ENCODE results near the gene NANOS1. TPM values are rescaled to one million over a fixed set of nuclear protein-coding genes. Genes with fewer than 3 reads are reported as not detected.

NANOS1 gene
- total and polyA plus RNA-seq, 2 experiments from 2014 or later: 1.6 to 2.9 TPM

DNA sequence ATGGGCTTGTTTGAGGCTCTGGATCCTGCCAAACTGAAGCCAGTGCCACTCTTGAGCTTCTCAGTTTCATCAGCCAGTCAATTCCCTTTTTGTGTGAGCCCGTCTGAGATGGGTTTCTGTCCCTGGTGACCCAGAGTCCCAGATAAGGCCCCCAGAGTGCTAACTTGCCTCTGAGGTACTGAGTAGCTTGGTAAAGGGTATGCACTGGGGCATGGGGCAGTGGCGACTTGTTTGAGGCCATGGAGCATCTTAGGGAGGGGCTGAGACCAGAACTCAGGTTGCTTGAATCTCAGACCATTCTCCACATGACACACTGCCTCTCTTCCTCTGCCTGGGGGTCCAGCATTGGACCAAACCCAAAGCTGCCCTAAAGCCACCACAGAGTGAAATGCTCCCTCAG is 35.2 kb upstream of the NANOS1 start:
- Mint-ChIP-seq H3K4me3 (no peak overlapping the region), H3K27ac (no peak overlapping the region), H3K4me1 (no peaks in the 10 kb centered on the region), H3K36me3 (ENCODE audit: low read depth) (no peaks in the 10 kb centered on the region), H3K9me3 (no peaks in the 10 kb centered on the region), H3K27me3 (ENCODE audit: insufficient read depth, low read depth, poor library complexity) (no peaks in the 10 kb centered on the region)
- H3K27ac ChIP-seq (ENCODE audit: low read depth): no peak overlapping the region
- H3K27me3 ChIP-seq (ENCODE audit: insufficient read depth): no peaks in the 10 kb centered on the region
- ATAC-seq: no peak
- H3K79me2 ChIP-seq (replicated peaks; ENCODE audit: insufficient read depth): no peaks in the 10 kb centered on the region
- H4K20me1 ChIP-seq (replicated peaks; ENCODE audit: insufficient read depth): no peaks in the 10 kb centered on the region
- no peak for TF ChIP-seq NANOG (IDR thresholded peaks at IDR 0.05; ENCODE audit: borderline replicate concordance)
- no peak for TF ChIP-seq ZNF331 (CRISPR knock-in tag; IDR thresholded peaks at IDR 0.05; ENCODE audit: low read depth)
- no peak for TF ChIP-seq JUNB (IDR thresholded peaks at IDR 0.05; ENCODE audit: unreplicated experiment)
- TF ChIP-seq POLR2AphosphoS5 (IDR thresholded peaks at IDR 0.05; ENCODE audit: low read depth): no peak
- no peak for TF ChIP-seq CTCF (conservative IDR thresholded peaks at IDR 0.05; ENCODE audit: low read depth in 2 of 2)
- no peak for DNase-seq (ENCODE audit: low spot score)
- no peaks in the 10 kb centered on the region for H3F3A ChIP-seq (replicated peaks; ENCODE audit: low read depth)
- no peaks in the 10 kb centered on the region for H3K36me3 ChIP-seq (ENCODE audit: insufficient read depth)
- no peak overlapping the region for H3K4me2 ChIP-seq
- H3K4me1 ChIP-seq (ENCODE audit: insufficient read depth): no peaks in the 10 kb centered on the region
- no peak overlapping the region for H3K4me3 ChIP-seq
- H3K9me2 ChIP-seq (ENCODE audit: insufficient read depth): peaks cover 4% of the 10 kb centered on the region; the same call in 1 of the 2 replicates
- H2AFZ ChIP-seq: no peak overlapping the region

GRCh38 chr10:118995739-118996138 is 33.8 kb upstream of the NANOS1 start:
- no peaks in the 10 kb centered on the region for H3K36me3 Mint-ChIP-seq (ENCODE audit: low read depth)
- Histone ChIP-seq H3K4me1 (ENCODE audit: insufficient read depth) (no peaks in the 10 kb centered on the region), H3K79me2 (replicated peaks; ENCODE audit: insufficient read depth) (no peaks in the 10 kb centered on the region)
- no peak for TF ChIP-seq ZNF331 (CRISPR knock-in tag; IDR thresholded peaks at IDR 0.05; ENCODE audit: low read depth)
- TF ChIP-seq NANOG (IDR thresholded peaks at IDR 0.05; ENCODE audit: borderline replicate concordance): no peak
- TF ChIP-seq EZH2 (IDR thresholded peaks at IDR 0.05; ENCODE audit: low read depth, unreplicated experiment): no peak
- no peak for TF ChIP-seq JUNB (IDR thresholded peaks at IDR 0.05; ENCODE audit: unreplicated experiment)
- TF ChIP-seq CREB1 (CRISPR knock-in tag; IDR thresholded peaks at IDR 0.05; ENCODE audit: low read depth): no peak
- no peak for TF ChIP-seq POLR2AphosphoS5 (IDR thresholded peaks at IDR 0.05; ENCODE audit: low read depth)
- TF ChIP-seq STAT1 (IDR thresholded peaks at IDR 0.05; ENCODE audit: unreplicated experiment): no peak
- no peak for TF ChIP-seq EZH2phosphoT487 (IDR thresholded peaks at IDR 0.05; ENCODE audit: unreplicated experiment)
- TF ChIP-seq CTCF (conservative IDR thresholded peaks at IDR 0.05; ENCODE audit: low read depth in 2 of 2): no peak
- no peak for TF ChIP-seq ZNF114 (CRISPR knock-in tag; IDR thresholded peaks at IDR 0.05)
- TF ChIP-seq, protein P1, sequence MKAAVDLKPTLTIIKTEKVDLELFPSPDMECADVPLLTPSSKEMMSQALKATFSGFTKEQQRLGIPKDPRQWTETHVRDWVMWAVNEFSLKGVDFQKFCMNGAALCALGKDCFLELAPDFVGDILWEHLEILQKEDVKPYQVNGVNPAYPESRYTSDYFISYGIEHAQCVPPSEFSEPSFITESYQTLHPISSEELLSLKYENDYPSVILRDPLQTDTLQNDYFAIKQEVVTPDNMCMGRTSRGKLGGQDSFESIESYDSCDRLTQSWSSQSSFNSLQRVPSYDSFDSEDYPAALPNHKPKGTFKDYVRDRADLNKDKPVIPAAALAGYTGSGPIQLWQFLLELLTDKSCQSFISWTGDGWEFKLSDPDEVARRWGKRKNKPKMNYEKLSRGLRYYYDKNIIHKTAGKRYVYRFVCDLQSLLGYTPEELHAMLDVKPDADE (IDR thresholded peaks at IDR 0.05): no peak
- TF ChIP-seq, protein P2, sequence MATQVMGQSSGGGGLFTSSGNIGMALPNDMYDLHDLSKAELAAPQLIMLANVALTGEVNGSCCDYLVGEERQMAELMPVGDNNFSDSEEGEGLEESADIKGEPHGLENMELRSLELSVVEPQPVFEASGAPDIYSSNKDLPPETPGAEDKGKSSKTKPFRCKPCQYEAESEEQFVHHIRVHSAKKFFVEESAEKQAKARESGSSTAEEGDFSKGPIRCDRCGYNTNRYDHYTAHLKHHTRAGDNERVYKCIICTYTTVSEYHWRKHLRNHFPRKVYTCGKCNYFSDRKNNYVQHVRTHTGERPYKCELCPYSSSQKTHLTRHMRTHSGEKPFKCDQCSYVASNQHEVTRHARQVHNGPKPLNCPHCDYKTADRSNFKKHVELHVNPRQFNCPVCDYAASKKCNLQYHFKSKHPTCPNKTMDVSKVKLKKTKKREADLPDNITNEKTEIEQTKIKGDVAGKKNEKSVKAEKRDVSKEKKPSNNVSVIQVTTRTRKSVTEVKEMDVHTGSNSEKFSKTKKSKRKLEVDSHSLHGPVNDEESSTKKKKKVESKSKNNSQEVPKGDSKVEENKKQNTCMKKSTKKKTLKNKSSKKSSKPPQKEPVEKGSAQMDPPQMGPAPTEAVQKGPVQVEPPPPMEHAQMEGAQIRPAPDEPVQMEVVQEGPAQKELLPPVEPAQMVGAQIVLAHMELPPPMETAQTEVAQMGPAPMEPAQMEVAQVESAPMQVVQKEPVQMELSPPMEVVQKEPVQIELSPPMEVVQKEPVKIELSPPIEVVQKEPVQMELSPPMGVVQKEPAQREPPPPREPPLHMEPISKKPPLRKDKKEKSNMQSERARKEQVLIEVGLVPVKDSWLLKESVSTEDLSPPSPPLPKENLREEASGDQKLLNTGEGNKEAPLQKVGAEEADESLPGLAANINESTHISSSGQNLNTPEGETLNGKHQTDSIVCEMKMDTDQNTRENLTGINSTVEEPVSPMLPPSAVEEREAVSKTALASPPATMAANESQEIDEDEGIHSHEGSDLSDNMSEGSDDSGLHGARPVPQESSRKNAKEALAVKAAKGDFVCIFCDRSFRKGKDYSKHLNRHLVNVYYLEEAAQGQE (IDR thresholded peaks at IDR 0.05; ENCODE audit: unreplicated experiment): no peak

More at GRCh38 chr10:118995739-118996138, 33.8 kb upstream of the NANOS1 start:
- Mint-ChIP-seq H3K27me3 (ENCODE audit: insufficient read depth, low read depth, poor library complexity) (no peaks in the 10 kb centered on the region), H3K4me3 (no peak overlapping the region), H3K27ac (no peak overlapping the region), H3K4me1 (peaks cover under 1% of the 10 kb centered on the region; the same call in 1 of the 3 replicates), H3K9me3 (no peaks in the 10 kb centered on the region)
- H3K36me3 ChIP-seq (ENCODE audit: insufficient read depth): no peaks in the 10 kb centered on the region
- DNase-seq (ENCODE audit: low spot score) (peak; percentile 28), ATAC-seq (no peak)
- H3F3A ChIP-seq (replicated peaks; ENCODE audit: low read depth): no peaks in the 10 kb centered on the region
- no peak overlapping the region for H3K27ac ChIP-seq (ENCODE audit: low read depth)
- no peak overlapping the region for H3K4me2 ChIP-seq
- H2AFZ ChIP-seq: no peak overlapping the region
- H3K9me2 ChIP-seq (ENCODE audit: insufficient read depth): 0 out of 2 replicates have a peak, but pooled peaks cover 4% of the 10 kb centered on the region
- no peaks in the 10 kb centered on the region for H4K20me1 ChIP-seq (replicated peaks; ENCODE audit: insufficient read depth)
- H3K4me3 ChIP-seq: no peak overlapping the region
- no peaks in the 10 kb centered on the region for H3K27me3 ChIP-seq (ENCODE audit: insufficient read depth)

Data from GM23338 (cell line).